Activated CD4-positive, alpha-beta T cell treated with anti-CD3 and anti-CD28 coated beads, Interleukin-2, amount 10 ng/mL, durations not matched to agents 24 days and 14 days (primary cell): ENCODE data around the gene HOXA1. TPM values are rescaled to one million over a fixed set of nuclear protein-coding genes. Genes with fewer than 3 reads are reported as not detected.

Source experiments
- DNase-seq: peaks from one replicate; pipeline ENCODE4 v3.0.0; 2022
- H3K27ac Mint-ChIP-seq: one replicate; pipeline ENCODE4 v1.8.0; 2022; ENCODE audit warnings: mild to moderate bottlenecking, mixed read lengths
- H3K27me3 Mint-ChIP-seq: one replicate; pipeline ENCODE4 v1.8.0; 2022; ENCODE audit warnings: mixed read lengths
- H3K36me3 Mint-ChIP-seq: one replicate; pipeline ENCODE4 v1.8.0; 2022; ENCODE audit warnings: low read depth, mild to moderate bottlenecking, mixed read lengths
- H3K4me1 Mint-ChIP-seq: one replicate; pipeline ENCODE4 v1.8.0; 2021; ENCODE audit warnings: mixed read lengths
- H3K4me3 Mint-ChIP-seq: one replicate; pipeline ENCODE4 v1.8.0; 2022; ENCODE audit warnings: mild to moderate bottlenecking, moderate library complexity, mixed read lengths
- H3K9me3 Mint-ChIP-seq: one replicate; pipeline ENCODE4 v1.8.0; 2021; ENCODE audit warnings: mixed read lengths
- intact Hi-C: fragments of 100-400 bp; cut with micrococcal nuclease; formaldehyde crosslinking; loops from one replicate; pipeline ENCODE4 v1.15.1; 2023
- total RNA-seq: library from RNA; stranded (reverse); gene quantifications from 2 replicates; pipeline ENCODE4 v1.2.3, GENCODE V29; 2022

HOXA1 gene
- total RNA-seq, 1 donor from 2014 or later, result 0.16 TPM

DNA sequence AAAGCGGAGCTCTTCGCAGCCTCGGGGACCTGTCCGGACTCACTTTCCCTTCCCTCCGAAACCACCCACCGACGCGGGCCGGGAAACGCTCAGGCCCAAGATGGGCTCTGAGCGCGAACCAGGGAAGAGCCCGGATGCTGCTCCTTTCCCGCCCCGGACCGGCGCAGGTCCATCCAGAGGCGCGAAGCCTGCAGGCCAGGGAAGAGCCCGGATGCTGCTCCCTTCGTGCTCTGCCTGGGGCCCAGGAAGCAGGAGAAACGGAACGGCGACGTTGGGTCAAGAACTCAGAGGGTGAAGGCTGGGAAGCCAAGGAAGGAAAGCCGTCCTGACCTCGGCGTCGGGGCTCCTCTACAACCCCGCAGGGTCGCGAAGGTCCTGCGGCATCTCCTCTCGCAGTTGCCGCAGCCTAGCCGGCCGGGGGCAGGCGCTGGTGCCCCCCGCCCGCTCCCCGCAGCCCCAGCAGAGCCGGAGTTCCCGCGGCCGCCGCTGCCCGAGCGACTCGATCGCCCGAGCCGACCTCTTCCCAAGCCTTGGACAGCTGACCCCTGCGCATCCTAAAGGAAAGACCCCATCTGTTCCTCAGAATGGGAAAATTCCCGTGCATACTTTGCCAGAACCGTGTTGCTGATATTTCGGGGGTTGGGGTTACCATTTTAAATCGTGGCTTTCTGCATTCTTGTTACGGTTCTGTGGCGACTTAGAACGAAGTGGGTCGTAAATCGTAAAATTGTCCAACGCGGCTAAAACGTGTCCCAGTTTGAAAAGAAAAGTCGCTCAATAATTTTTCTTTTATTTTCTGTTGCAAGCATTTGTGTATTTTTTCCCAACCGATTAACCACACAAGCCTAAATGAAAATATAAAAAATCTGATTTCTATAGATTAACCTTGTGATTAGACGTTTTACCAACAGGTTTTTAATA lies 7.5 kb downstream of the HOXA1 start:
- H3K27ac Mint-ChIP-seq, result no peak overlapping the region
- H3K4me1 Mint-ChIP-seq, result no peaks in the 10 kb centered on the region
- H3K27me3 Mint-ChIP-seq, result peaks cover 77% of the 10 kb centered on the region
- DNase-seq, result no peak
- H3K36me3 Mint-ChIP-seq, result peaks cover 3% of the 10 kb centered on the region
- intact Hi-C loops, result no loop called here
- H3K4me3 Mint-ChIP-seq, result no peak overlapping the region
- H3K9me3 Mint-ChIP-seq, result peaks cover 5% of the 10 kb centered on the region

DNA sequence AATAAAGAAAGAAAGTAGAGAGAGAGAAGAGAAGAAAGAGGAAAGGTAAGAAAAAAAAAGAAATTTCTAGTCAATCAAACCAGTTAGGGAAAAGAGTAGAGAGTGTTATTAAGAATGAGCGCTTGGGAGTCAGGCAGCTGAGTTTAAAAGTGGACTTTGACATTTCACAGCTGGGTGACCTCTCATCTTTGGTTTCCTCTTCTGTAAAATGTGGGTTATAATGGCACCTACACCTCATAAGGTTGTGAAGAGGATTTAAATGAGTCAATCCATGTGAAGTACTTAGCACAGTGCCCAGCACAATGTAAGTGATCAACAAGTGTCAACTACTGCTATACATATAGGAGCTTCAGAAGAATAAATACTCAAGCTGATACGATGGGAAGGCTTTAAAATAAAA lies 12.2 kb downstream of the HOXA1 start:
- Mint-ChIP-seq H3K4me1 (peaks cover 5% of the 10 kb centered on the region), H3K4me3 (no peak overlapping the region), H3K27me3 (peaks cover 36% of the 10 kb centered on the region), H3K27ac (no peak overlapping the region), H3K9me3 (no peaks in the 10 kb centered on the region), H3K36me3 (no peaks in the 10 kb centered on the region)
- intact Hi-C loops, result no loop called here
- no peak for DNase-seq

DNA sequence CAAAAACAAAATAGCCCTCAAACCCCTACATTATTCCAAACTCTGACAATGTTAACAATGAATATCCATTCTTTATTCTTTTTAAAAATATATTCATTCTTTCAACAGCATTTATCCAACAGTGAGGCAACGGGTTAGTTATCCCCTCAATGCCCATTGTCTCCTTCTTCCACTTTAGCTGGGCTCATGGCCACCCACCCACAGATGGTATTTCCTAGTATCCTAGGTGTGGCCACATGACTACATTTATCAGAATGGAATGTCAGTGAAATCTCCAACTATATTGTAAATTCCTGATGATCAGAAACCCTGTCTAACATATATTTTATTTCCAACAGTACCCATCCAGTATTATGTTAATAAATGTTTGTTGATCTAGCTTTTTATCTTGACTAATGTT lies 13.6 kb downstream of the HOXA1 start:
- Mint-ChIP-seq H3K27me3 (peaks cover 25% of the 10 kb centered on the region), H3K4me1 (peaks cover 5% of the 10 kb centered on the region), H3K36me3 (no peaks in the 10 kb centered on the region), H3K9me3 (no peaks in the 10 kb centered on the region), H3K4me3 (no peak overlapping the region), H3K27ac (no peak overlapping the region)
- no peak for DNase-seq
- intact Hi-C loops, result no loop called here

DNA sequence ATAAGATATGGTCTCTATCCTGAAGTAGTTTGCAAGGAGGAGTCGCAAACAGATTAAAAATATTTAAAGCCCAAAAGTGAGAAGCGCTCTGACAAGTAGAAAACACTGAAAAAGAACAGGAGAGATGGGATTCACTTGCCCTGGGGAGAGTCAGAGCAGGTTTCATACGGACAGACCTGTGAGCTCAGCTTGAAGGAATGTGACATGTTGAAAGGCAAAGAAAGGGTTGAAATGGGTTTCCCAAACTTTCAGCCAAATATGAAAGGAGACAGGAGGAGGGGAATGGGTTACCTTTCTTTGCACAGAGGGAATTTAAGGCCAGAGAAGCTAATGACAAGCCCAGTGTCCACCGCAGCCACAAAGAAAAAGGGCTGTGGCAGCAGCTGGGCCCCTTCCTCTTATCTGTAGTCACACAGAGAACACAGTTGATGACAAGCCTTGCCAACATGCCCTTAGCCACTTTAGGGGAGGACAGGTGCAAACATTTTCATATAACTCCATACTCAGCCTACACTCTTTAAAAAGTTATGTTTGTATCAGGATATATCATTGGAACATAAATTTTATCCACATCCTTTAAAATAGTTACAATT lies 14.9 kb downstream of the HOXA1 start:
- Mint-ChIP-seq H3K9me3 (no peaks in the 10 kb centered on the region), H3K4me1 (peaks cover 5% of the 10 kb centered on the region), H3K27me3 (peaks cover 21% of the 10 kb centered on the region), H3K36me3 (no peaks in the 10 kb centered on the region), H3K27ac (no peak overlapping the region), H3K4me3 (no peak overlapping the region)
- intact Hi-C loops, result no loop called here
- DNase-seq, result no peak

DNA sequence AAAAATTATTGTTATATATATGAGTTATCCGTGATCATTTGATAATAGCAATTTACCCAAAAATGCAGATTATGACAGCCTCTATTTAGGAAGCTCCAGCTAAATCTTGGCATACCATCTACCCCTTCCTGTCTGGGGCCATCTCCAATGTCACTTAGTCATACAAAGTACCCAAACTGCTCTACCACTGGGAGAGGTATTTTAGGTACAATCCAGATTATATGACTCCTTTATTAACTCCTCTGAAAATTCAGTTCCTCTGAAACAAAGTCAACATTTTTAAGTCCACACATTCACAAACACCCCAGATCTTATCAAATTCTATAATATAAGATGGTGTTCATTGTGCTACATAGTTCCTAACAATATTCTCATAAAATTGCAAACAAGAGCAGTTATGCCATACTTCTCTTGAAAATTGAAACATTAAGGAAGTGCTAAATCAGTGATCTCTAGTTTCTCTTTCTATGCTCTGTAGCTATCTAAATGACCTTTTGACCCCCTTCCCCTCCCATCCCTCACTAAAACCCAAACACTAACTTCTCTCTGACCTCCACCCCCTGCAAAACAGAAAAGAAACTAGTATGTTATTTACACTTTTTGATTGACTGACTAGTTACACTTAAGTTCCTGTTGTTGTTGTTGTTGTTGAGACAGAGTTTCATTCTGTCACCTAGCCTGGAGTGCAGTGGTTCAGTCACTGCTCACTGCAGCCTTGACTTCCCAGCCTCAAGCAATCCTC lies 16.4 kb downstream of the HOXA1 start:
- intact Hi-C loops, result no loop called here
- peaks cover 5% of the 10 kb centered on the region for H3K4me1 Mint-ChIP-seq
- no peaks in the 10 kb centered on the region for H3K9me3 Mint-ChIP-seq
- peaks cover 17% of the 10 kb centered on the region for H3K27me3 Mint-ChIP-seq
- DNase-seq, result no peak
- H3K36me3 Mint-ChIP-seq, result no peaks in the 10 kb centered on the region
- no peak overlapping the region for H3K27ac Mint-ChIP-seq
- no peak overlapping the region for H3K4me3 Mint-ChIP-seq

DNA sequence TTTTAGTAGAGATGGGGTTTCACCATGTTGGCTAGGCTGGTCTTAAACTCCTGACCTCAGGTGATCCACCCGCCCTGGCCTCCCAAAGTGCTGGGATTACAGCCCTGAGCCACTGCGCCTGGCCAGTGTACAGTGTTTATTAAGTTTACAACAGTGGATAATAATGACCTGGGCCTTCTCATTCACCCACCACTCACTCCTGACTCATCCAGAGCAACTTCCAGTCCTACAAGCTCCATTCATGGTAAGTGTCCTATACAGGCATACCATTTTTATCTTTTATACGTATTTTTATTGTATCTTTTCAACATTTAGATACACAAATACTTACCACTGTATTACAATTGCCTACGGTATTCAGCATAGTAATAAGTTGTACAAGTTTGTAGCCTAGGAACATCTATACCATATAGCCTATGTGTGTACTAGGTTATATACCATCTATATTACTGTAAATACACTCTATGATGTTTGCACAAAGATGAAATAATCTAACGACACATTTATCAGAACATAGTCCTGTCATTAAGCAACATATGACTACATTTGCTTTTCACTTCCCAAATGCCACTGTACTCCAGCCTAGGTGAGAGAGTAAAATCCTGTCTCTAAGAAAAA lies 17.1 kb downstream of the HOXA1 start:
- Mint-ChIP-seq H3K36me3 (no peaks in the 10 kb centered on the region), H3K27me3 (peaks cover 11% of the 10 kb centered on the region), H3K4me1 (peaks cover 5% of the 10 kb centered on the region), H3K4me3 (no peak overlapping the region), H3K9me3 (no peaks in the 10 kb centered on the region), H3K27ac (no peak overlapping the region)
- DNase-seq, result no peak
- intact Hi-C loops, result no loop called here

DNA sequence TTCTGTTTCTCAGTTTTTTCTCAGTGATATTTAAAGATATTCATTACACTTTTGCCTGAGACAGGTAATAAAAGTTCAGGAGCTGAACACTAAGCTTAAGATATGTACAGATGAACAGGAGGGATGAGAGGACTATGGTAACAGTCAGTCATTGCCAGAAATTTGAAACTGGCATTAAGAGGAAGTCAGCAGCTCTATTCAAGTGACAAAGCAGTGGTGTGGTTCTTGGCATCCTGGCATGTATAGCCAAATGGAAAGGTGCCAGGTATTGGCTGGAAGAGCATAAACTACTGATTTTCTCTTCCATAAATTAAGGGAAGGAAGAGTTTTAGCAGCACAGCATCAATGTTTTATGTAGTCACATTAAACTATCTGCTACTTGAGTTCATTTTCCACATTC lies 22.7 kb downstream of the HOXA1 start:
- H3K36me3 Mint-ChIP-seq, result no peaks in the 10 kb centered on the region
- no peaks in the 10 kb centered on the region for H3K9me3 Mint-ChIP-seq
- no peaks in the 10 kb centered on the region for H3K4me1 Mint-ChIP-seq
- no peak for DNase-seq
- no peak overlapping the region for H3K4me3 Mint-ChIP-seq
- intact Hi-C loops, result no loop called here
- H3K27ac Mint-ChIP-seq, result no peak overlapping the region
- H3K27me3 Mint-ChIP-seq, result peaks cover 2% of the 10 kb centered on the region

DNA sequence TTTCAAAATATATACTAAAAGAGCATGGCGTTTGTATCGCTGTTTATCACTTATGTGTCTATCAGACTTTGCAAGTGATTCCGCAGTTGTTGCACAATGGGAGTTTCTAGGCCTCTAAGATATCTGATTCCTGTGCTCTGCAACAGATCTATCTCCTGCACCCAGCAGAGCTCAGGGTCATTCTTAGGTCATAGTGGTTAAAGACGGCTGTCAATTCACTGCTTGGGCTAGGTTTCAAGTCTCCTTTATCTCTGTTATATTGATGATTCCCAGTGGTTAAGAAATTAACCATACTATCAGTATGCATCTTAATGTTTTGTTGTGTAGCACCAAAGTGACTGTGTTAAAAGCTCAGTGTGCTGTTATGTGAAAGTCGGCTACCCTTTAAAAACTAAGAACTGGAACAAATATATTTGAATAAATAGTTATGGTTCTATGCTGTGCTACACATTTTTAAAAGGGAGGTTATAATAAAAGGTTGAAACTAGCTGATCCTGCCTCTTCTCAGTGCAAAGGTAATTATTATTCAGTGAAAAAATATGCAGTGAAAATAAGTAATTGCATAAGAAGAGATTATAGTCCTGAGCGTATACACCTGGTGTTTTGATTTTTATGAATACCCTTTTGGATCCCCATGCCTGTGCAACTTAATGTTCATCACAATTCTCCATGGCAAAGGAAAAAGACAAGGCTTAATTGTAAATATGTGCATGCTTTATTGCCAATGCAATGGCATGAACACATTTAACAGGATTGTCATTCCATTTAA lies 24.0 kb downstream of the HOXA1 start:
- Mint-ChIP-seq H3K4me3 (no peak overlapping the region), H3K9me3 (no peaks in the 10 kb centered on the region), H3K36me3 (no peaks in the 10 kb centered on the region), H3K27ac (no peak overlapping the region), H3K4me1 (no peaks in the 10 kb centered on the region), H3K27me3 (peaks cover 2% of the 10 kb centered on the region)
- DNase-seq, result no peak
- intact Hi-C loops, result no loop called here

DNA sequence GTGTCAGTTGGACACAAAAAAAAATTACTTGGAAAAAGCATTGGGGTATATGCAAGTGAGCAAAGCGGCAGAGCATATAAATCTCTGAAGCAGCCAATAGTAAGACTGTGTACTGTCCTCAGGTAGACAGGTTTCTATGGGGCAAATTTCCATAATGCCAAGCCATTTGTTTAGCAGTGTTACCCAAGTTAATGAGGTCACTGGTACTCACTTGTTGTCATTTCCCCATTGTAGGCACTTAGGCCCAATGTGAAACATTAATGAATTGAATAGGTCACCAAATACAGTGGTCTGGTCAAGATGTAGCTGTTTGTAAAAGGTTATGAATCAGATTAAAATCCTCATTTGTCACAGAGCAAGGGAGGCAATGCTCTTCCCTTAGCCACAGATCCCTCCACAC lies 27.5 kb downstream of the HOXA1 start:
- no peaks in the 10 kb centered on the region for H3K4me1 Mint-ChIP-seq
- H3K27ac Mint-ChIP-seq, result no peak overlapping the region
- no peaks in the 10 kb centered on the region for H3K36me3 Mint-ChIP-seq
- intact Hi-C loops, result no loop called here
- H3K9me3 Mint-ChIP-seq, result no peaks in the 10 kb centered on the region
- no peak overlapping the region for H3K4me3 Mint-ChIP-seq
- no peak for DNase-seq
- no peaks in the 10 kb centered on the region for H3K27me3 Mint-ChIP-seq

DNA sequence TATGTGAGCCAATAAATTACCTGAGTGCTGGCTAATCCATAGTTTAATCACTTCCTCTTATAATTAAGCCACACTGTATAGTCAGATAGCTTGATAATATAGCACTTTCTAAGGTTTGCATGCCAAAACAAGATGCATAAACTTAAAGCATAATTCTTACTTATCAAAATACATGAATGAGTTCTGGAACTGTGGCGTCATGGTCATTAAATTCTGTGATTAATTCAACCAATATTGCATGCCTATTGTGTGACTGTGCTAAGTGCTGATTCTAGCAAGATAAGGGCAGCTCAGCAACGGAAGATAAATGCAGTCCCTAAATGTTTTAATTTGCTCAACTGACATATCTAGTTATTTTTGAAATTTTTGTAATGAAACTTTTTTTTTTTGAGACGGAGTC lies 29.7 kb downstream of the HOXA1 start:
- H3K4me3 Mint-ChIP-seq, result no peak overlapping the region
- H3K9me3 Mint-ChIP-seq, result no peaks in the 10 kb centered on the region
- intact Hi-C loops, result no loop called here
- no peaks in the 10 kb centered on the region for H3K4me1 Mint-ChIP-seq
- no peaks in the 10 kb centered on the region for H3K27me3 Mint-ChIP-seq
- DNase-seq, result no peak
- H3K27ac Mint-ChIP-seq, result no peak overlapping the region
- no peaks in the 10 kb centered on the region for H3K36me3 Mint-ChIP-seq

DNA sequence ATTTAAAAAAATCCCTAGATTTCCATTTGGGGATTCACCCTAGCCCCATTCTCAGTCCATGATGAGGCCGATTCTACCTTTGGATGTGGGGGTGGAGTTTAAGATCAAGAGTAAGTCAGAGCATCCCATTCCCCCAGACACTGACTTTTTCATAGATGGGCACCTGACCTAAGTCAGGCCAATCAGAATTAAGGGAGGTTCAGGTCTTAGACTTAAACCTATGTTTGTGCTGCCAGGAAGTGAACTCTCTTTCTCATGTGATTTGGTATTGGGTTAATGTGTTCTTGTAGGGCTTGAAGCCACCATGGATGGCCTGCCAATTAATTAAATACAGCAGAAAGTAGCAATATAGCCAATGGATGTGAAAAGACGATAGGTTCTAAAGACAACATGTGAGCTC lies 30.1 kb downstream of the HOXA1 start:
- no peaks in the 10 kb centered on the region for H3K4me1 Mint-ChIP-seq
- no peak overlapping the region for H3K27ac Mint-ChIP-seq
- H3K9me3 Mint-ChIP-seq, result no peaks in the 10 kb centered on the region
- intact Hi-C loops, result no loop called here
- no peaks in the 10 kb centered on the region for H3K27me3 Mint-ChIP-seq
- H3K36me3 Mint-ChIP-seq, result no peaks in the 10 kb centered on the region
- DNase-seq, result no peak
- no peak overlapping the region for H3K4me3 Mint-ChIP-seq

DNA sequence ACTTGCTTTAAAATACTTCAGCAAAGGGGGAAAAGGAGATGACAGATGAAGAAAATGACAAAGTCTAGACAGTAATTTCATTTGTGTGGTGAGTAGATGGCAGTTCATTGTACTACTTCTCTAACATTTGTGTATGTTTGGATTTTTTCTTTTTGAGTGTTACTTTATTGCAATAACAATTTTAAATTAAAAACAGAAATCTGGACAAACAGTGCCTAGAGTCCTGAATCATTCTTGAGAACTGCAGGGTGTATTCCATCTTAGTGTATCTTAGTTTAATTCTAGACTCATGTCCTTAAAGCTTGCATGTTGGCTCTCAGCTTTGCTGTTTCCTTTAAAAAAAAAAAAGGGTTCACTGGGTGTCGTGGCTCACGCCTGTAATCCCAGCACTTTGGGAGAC lies 31.1 kb downstream of the HOXA1 start:
- Mint-ChIP-seq H3K4me1 (no peaks in the 10 kb centered on the region), H3K27ac (no peak overlapping the region), H3K9me3 (no peaks in the 10 kb centered on the region), H3K4me3 (no peak overlapping the region), H3K36me3 (no peaks in the 10 kb centered on the region), H3K27me3 (no peaks in the 10 kb centered on the region)
- no peak for DNase-seq
- intact Hi-C loops, result no loop called here

DNA sequence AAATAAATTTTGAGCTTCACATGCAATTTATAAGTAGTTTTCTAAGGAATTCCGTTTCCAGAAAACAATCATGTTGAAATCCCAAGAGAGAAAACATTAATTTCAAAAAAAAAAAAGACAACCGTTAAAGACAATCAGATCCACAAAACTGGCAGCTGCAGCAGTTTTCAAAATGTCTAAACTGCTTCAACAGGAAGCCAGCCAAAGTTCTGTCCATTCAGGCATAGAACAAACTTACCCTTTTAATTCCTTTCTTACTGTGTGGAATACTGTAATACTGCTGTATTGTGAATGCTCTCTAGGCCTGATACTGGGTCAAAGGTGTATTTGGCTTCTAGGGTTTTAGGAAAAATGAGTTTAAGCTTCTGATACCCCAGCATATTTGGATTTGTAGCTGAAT lies 31.6 kb downstream of the HOXA1 start:
- peaks cover 4% of the 10 kb centered on the region for H3K27me3 Mint-ChIP-seq
- no peaks in the 10 kb centered on the region for H3K36me3 Mint-ChIP-seq
- no peak for DNase-seq
- H3K9me3 Mint-ChIP-seq, result no peaks in the 10 kb centered on the region
- H3K4me3 Mint-ChIP-seq, result no peak overlapping the region
- no peak overlapping the region for H3K27ac Mint-ChIP-seq
- H3K4me1 Mint-ChIP-seq, result no peaks in the 10 kb centered on the region
- intact Hi-C loops, result no loop called here
